HepG2 (cell line): ENCODE data around the gene EEIG1.

ENCODE experiments used
- EEA1 ChIP-seq: sonication (generic); formaldehyde crosslinking; IDR thresholded peaks from 2 replicates; pipeline ENCODE4 v1.5.1; 2020; ENCODE audit warnings: mild to moderate bottlenecking, missing genetic modification reagents, borderline replicate concordance
- NFYB ChIP-seq: sonication (generic); formaldehyde crosslinking; IDR thresholded peaks from 2 replicates; pipeline ENCODE4 v1.4.0; 2020; ENCODE audit warnings: missing genetic modification reagents
- SMC3 ChIP-seq: IDR thresholded peaks from 2 replicates; pipeline ENCODE4 v1.6.1; 2011; ENCODE audit warnings: low read length, improper control_type of control experiment
- ZSCAN30 ChIP-seq: sonication (generic); formaldehyde crosslinking; IDR thresholded peaks from 2 replicates; pipeline ENCODE4 v1.5.0; 2020; ENCODE audit warnings: mild to moderate bottlenecking, missing genetic modification reagents
- TF ChIP-seq, protein P1 (sequence below): IDR thresholded peaks from 2 replicates; pipeline ENCODE4 v1.6.1; 2012; ENCODE audit warnings: inconsistent platforms
- TF ChIP-seq, protein P2 (sequence below): sonication (generic); formaldehyde crosslinking; IDR thresholded peaks from 2 replicates; pipeline ENCODE4 v1.5.0; 2020; ENCODE audit warnings: mild to moderate bottlenecking, missing genetic modification reagents, moderate library complexity

DNA sequence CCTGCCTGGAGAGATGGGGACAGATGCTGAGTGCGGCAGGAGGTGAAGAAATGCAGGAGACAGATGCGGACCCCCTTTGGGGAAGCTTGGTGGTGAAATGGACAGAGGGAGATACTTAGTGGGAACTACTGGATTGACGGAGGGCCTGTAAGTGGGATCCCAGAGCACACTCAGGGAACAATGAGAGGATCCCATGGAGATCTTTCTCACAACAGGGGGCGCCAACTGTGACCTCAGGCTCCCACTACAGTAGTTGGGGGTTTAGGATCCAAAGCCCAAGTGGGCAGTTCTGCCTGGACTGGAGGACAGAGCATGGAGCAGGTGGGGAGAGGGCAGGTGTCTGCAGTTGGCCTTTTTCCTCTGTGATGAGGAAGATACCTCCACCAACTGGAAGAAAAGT lies 46.5 kb downstream of the EEIG1 start:
- TF ChIP-seq ZSCAN30 (CRISPR knock-in tag) (no peak), SMC3 (no peak), NFYB (no peak), EEA1 (CRISPR knock-in tag) (no peak)
- TF ChIP-seq, protein P1, sequence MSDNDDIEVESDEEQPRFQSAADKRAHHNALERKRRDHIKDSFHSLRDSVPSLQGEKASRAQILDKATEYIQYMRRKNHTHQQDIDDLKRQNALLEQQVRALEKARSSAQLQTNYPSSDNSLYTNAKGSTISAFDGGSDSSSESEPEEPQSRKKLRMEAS, result no peak
- TF ChIP-seq, protein P2, sequence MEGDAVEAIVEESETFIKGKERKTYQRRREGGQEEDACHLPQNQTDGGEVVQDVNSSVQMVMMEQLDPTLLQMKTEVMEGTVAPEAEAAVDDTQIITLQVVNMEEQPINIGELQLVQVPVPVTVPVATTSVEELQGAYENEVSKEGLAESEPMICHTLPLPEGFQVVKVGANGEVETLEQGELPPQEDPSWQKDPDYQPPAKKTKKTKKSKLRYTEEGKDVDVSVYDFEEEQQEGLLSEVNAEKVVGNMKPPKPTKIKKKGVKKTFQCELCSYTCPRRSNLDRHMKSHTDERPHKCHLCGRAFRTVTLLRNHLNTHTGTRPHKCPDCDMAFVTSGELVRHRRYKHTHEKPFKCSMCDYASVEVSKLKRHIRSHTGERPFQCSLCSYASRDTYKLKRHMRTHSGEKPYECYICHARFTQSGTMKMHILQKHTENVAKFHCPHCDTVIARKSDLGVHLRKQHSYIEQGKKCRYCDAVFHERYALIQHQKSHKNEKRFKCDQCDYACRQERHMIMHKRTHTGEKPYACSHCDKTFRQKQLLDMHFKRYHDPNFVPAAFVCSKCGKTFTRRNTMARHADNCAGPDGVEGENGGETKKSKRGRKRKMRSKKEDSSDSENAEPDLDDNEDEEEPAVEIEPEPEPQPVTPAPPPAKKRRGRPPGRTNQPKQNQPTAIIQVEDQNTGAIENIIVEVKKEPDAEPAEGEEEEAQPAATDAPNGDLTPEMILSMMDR (CRISPR knock-in tag), result peak; percentile 34
